Mesenchymal stem cell (in vitro differentiated cells and primary cell): ENCODE results near the gene GNG7.
A peak's percentile ranks its signal among the peaks of the same experiment; 100 is the strongest.

Experiments
- DNase-seq: peaks from one replicate; pipeline ENCODE4 v3.0.0-alpha.2; 2013
- H2AFZ ChIP-seq: one replicate; pipeline ENCODE4 v1.6.1; 2013; ENCODE audit warnings: low read depth, mild to moderate bottlenecking, control low read depth, inconsistent platforms, low read length, moderate library complexity
- H2AK5ac ChIP-seq: 2 replicates; pipeline ENCODE4 v1.6.1; 2013; ENCODE audit warnings: low read length, moderate library complexity, mild to moderate bottlenecking, inconsistent platforms; ENCODE audit not compliant: severe bottlenecking
- H2BK120ac ChIP-seq: one replicate; pipeline ENCODE4 v1.6.1; 2013; ENCODE audit warnings: low read depth, mild to moderate bottlenecking, inconsistent platforms, low read length, moderate library complexity
- H2BK12ac ChIP-seq, 2 experiments: one replicate each; pipeline ENCODE4 v1.6.1; 2013; ENCODE audit warnings: inconsistent platforms in 2 of 2, low read length in 2 of 2, mild to moderate bottlenecking in 2 of 2, moderate library complexity in 2 of 2, control low read depth in 1 of 2
- H2BK15ac ChIP-seq: one replicate; pipeline ENCODE4 v1.6.1; 2013; ENCODE audit warnings: mild to moderate bottlenecking, low read depth, inconsistent platforms; ENCODE audit not compliant: poor library complexity, severe bottlenecking
- H2BK5ac ChIP-seq: 2 replicates; pipeline ENCODE4 v1.6.1; 2013; ENCODE audit warnings: low read depth, mild to moderate bottlenecking, low read length, control low read depth, inconsistent platforms; ENCODE audit not compliant: poor library complexity, severe bottlenecking
- H3K14ac ChIP-seq, 2 experiments: one replicate each; pipeline ENCODE4 v1.6.1; 2013; ENCODE audit warnings: inconsistent platforms in 2 of 2, low read length in 2 of 2, control low read depth in 1 of 2, mild to moderate bottlenecking in 1 of 2, moderate library complexity in 1 of 2
- H3K18ac ChIP-seq, 2 experiments: one replicate each; pipeline ENCODE4 v1.6.1; 2013; ENCODE audit warnings: inconsistent platforms in 2 of 2, low read length in 2 of 2, control low read depth in 1 of 2, low read depth in 1 of 2, mild to moderate bottlenecking in 1 of 2
- H3K23ac ChIP-seq, 2 experiments: one replicate each; pipeline ENCODE4 v1.6.1; 2013; ENCODE audit warnings: inconsistent platforms in 2 of 2, low read length in 2 of 2, mild to moderate bottlenecking in 2 of 2, moderate library complexity in 2 of 2, control low read depth in 1 of 2
- H3K27ac ChIP-seq: 2 replicates; pipeline ENCODE4 v1.5.1; 2013; ENCODE audit warnings: mild to moderate bottlenecking, moderate library complexity, low read length, control low read depth, inconsistent platforms; ENCODE audit not compliant: poor library complexity, severe bottlenecking
- H3K27me3 ChIP-seq, 2 experiments: 2 replicates each; pipeline versions ENCODE4 v1.6.1 to v1.7.0; 2013; ENCODE audit warnings: low read length in 2 of 2, mild to moderate bottlenecking in 2 of 2, moderate library complexity in 2 of 2, control low read depth in 1 of 2, inconsistent platforms in 1 of 2; ENCODE audit not compliant: control insufficient read depth in 1 of 2, insufficient read depth in 1 of 2
- H3K36me3 ChIP-seq, 2 experiments: 2 replicates each; pipeline versions ENCODE4 v1.6.1 to v1.7.0; 2013; ENCODE audit warnings: low read length in 2 of 2, control low read depth in 1 of 2, inconsistent platforms in 1 of 2, low read depth in 1 of 2, mild to moderate bottlenecking in 1 of 2; ENCODE audit not compliant: insufficient read depth in 2 of 2, control insufficient read depth in 1 of 2
- H3K4ac ChIP-seq, 2 experiments: one replicate each; pipeline ENCODE4 v1.6.1; 2013; ENCODE audit warnings: inconsistent platforms in 2 of 2, low read length in 2 of 2, mild to moderate bottlenecking in 2 of 2, moderate library complexity in 2 of 2, control low read depth in 1 of 2, low read depth in 1 of 2
- H3K4me1 ChIP-seq: 2 replicates; pipeline ENCODE4 v1.6.1; 2013; ENCODE audit warnings: low read depth, low read length, control low read depth; ENCODE audit not compliant: control insufficient read depth, insufficient read depth
- H3K4me2 ChIP-seq: 2 replicates; pipeline ENCODE4 v1.6.1; 2013; ENCODE audit warnings: low read length, mild to moderate bottlenecking, inconsistent platforms; ENCODE audit not compliant: poor library complexity, severe bottlenecking
- H3K4me3 ChIP-seq, 2 experiments: 2 replicates each; pipeline versions ENCODE4 v1.5.1 to v1.7.0; 2013; ENCODE audit warnings: low read length in 2 of 2, mild to moderate bottlenecking in 2 of 2, control low read depth in 1 of 2, low read depth in 1 of 2; ENCODE audit not compliant: insufficient read depth in 1 of 2
- H3K79me1 ChIP-seq: replicated peaks from 2 replicates; pipeline ENCODE4 v1.6.1; 2013; ENCODE audit warnings: mild to moderate bottlenecking, control low read depth, low read length, inconsistent platforms; ENCODE audit not compliant: poor library complexity, severe bottlenecking
- H3K9ac ChIP-seq: 2 replicates; pipeline ENCODE4 v1.7.0; 2013; ENCODE audit warnings: mild to moderate bottlenecking, low read length, moderate library complexity
- H3K9me3 ChIP-seq: 2 replicates; pipeline ENCODE4 v1.7.0; 2013; ENCODE audit warnings: mild to moderate bottlenecking, low read length; ENCODE audit not compliant: control insufficient read depth
- H4K8ac ChIP-seq: one replicate; pipeline ENCODE4 v1.6.1; 2013; ENCODE audit warnings: inconsistent platforms, mild to moderate bottlenecking, low read length, moderate library complexity
- H4K91ac ChIP-seq: one replicate; pipeline ENCODE4 v1.6.1; 2013; ENCODE audit warnings: mild to moderate bottlenecking, low read length, inconsistent platforms
- WGBS: methylation state at CpG from one replicate; pipeline ENCODE4 v1.1.7; 2013; ENCODE audit warnings: mixed read lengths; 5-methylcytosine and 5-hydroxymethylcytosine counted together

GNG7 gene

GRCh38 chr19:2613507-2614295 is 88.8 kb downstream of the GNG7 start:
- H2BK120ac ChIP-seq: no peak overlapping the region
- H4K91ac ChIP-seq: no peak overlapping the region
- no peaks in the 10 kb centered on the region for H3K79me1 ChIP-seq
- no peak overlapping the region for H3K4me3 ChIP-seq
- no peak overlapping the region for H3K18ac ChIP-seq
- H3K27ac ChIP-seq: no peak overlapping the region
- H2BK15ac ChIP-seq: no peak overlapping the region
- H2BK12ac ChIP-seq: no peak overlapping the region
- 23% methylated on average over 28 of the region's 28 CpGs for WGBS
- peaks cover 5% of the 10 kb centered on the region for H3K9me3 ChIP-seq
- no peak overlapping the region for H3K23ac ChIP-seq
- H3K14ac ChIP-seq: no peak overlapping the region
- H3K36me3 ChIP-seq: no peaks in the 10 kb centered on the region
- H3K4me2 ChIP-seq: no peak overlapping the region
- H3K9ac ChIP-seq: no peak overlapping the region
- H2AFZ ChIP-seq: no peak overlapping the region
- peaks cover 18% of the 10 kb centered on the region for H3K4me1 ChIP-seq
- no peak overlapping the region for H2BK5ac ChIP-seq
- no peak overlapping the region for H2AK5ac ChIP-seq
- peaks cover 5 to 37% of the 10 kb centered on the region in 2 experiments for H3K27me3 ChIP-seq
- peak; percentile 45 for DNase-seq
- H4K8ac ChIP-seq: no peak overlapping the region
- H3K4ac ChIP-seq: no peak overlapping the region

- no peak overlapping the region for H2BK12ac ChIP-seq
- no peak overlapping the region for H2BK5ac ChIP-seq
- no peak overlapping the region for H3K4me3 ChIP-seq
- H3K18ac ChIP-seq: no peak overlapping the region
- peak overlapping the region; percentile 3 for H4K8ac ChIP-seq
- H3K4ac ChIP-seq: no peak overlapping the region
- H4K91ac ChIP-seq: no peak overlapping the region
- no peaks in the 10 kb centered on the region for H3K36me3 ChIP-seq
- H3K79me1 ChIP-seq: no peaks in the 10 kb centered on the region
- H3K9ac ChIP-seq: no peak overlapping the region
- no peak overlapping the region for H3K27ac ChIP-seq
- DNase-seq: no peak
- H3K9me3 ChIP-seq: peaks cover 5% of the 10 kb centered on the region
- no peak overlapping the region for H2BK120ac ChIP-seq
- H2AFZ ChIP-seq: no peak overlapping the region
- no peak overlapping the region for H3K4me2 ChIP-seq
- no peak overlapping the region for H3K14ac ChIP-seq
- H3K27me3 ChIP-seq: peaks cover 5 to 46% of the 10 kb centered on the region in 2 experiments
- peaks cover 12% of the 10 kb centered on the region for H3K4me1 ChIP-seq
- no peak overlapping the region for H2AK5ac ChIP-seq
- 86% methylated on average over 18 of the region's 18 CpGs for WGBS
- H3K23ac ChIP-seq: no peak overlapping the region
- no peak overlapping the region for H2BK15ac ChIP-seq
These were observed 89.8 kb downstream of the GNG7 start for GRCh38 chr19:2612619-2613249.

- Histone ChIP-seq H3K27me3 (peaks cover 5 to 43% of the 10 kb centered on the region in 2 experiments), H4K91ac (no peak overlapping the region), H3K14ac (no peak overlapping the region), H2AK5ac (peak overlapping the region; percentile 77), H3K9ac (no peak overlapping the region), H3K9me3 (peaks cover 5% of the 10 kb centered on the region), H3K4ac (no peak overlapping the region), H3K4me3 (no peak overlapping the region), H2AFZ (no peak overlapping the region), H3K36me3 (no peaks in the 10 kb centered on the region), H2BK12ac (no peak overlapping the region), H2BK5ac (no peak overlapping the region), H3K18ac (no peak overlapping the region), H3K4me2 (no peak overlapping the region), H3K27ac (no peak overlapping the region), H4K8ac (no peak overlapping the region), H2BK120ac (no peak overlapping the region), H3K4me1 (peaks cover 13% of the 10 kb centered on the region), H3K23ac (no peak overlapping the region), H3K79me1 (no peaks in the 10 kb centered on the region), H2BK15ac (no peak overlapping the region)
- no peak for DNase-seq
- WGBS: 76% methylated on average over 28 of the region's 34 CpGs
These were observed 90.7 kb downstream of the GNG7 start for GRCh38 chr19:2611483-2612464.
